ENCODE data around the gene MAN2B1. TPM values are rescaled to one million over a fixed set of nuclear protein-coding genes. Genes with fewer than 3 reads are reported as not detected.
A peak's percentile ranks its signal among the peaks of the same experiment; 100 is the strongest.

The MAN2B1 gene
- total and polyA plus RNA-seq, 2 donors from 2014 or later, result 63.9 to 90.5 TPM

- no peak for FAIRE-seq
Measured at GRCh38 chr19:12638611-12639182, 27.8 kb downstream of the MAN2B1 start.

GRCh38 chr19:12636631-12637030 lies 29.9 kb downstream of the MAN2B1 start:
- DNase-seq, result peak in 1 of 5 donors; percentile 39
- TF ChIP-seq CTCF (IDR thresholded peaks at IDR 0.05; ENCODE audit: borderline replicate concordance, extremely low read depth, insufficient read depth), result no peak
- FAIRE-seq, result no peak
- Histone ChIP-seq H3K4me1 (ENCODE audit: control insufficient read depth in 2 of 3, insufficient read depth in 2 of 3, low read depth in 1 of 3, low read length in 3 of 3) (peaks cover 0 to 6% (median 0%) of the 10 kb centered on the region in 3 donors), H3K9ac (ENCODE audit: low read length in 3 of 3) (no peak overlapping the region), H3K9me3 (ENCODE audit: control insufficient read depth in 2 of 3, insufficient read depth in 1 of 3, low read length in 3 of 3) (no peaks in the 10 kb centered on the region), H3K27ac (ENCODE audit: low read depth in 2 of 2, low read length in 2 of 2) (no peak overlapping the region), H3K4me3 (ENCODE audit: low read length in 3 of 3) (no peak overlapping the region), H3K27me3 (ENCODE audit: control insufficient read depth, insufficient read depth, low read length) (no peaks in the 10 kb centered on the region), H3K36me3 (ENCODE audit: control insufficient read depth in 2 of 3, insufficient read depth in 3 of 3, low read length in 3 of 3) (no peaks in the 10 kb centered on the region)
- intact Hi-C loops (cut with DNase I), result no loop called here

More at GRCh38 chr19:12638611-12639182, 27.8 kb downstream of the MAN2B1 start:
- H3K27me3 ChIP-seq (ENCODE audit: control insufficient read depth, insufficient read depth, low read length), result no peaks in the 10 kb centered on the region
- H3K4me1 ChIP-seq (ENCODE audit: control insufficient read depth in 2 of 3, insufficient read depth in 2 of 3, low read depth in 1 of 3, low read length in 3 of 3), result peaks cover 0 to 6% (median 0%) of the 10 kb centered on the region in 3 donors
- no peaks in the 10 kb centered on the region for H3K9me3 ChIP-seq (ENCODE audit: control insufficient read depth in 2 of 3, insufficient read depth in 1 of 3, low read length in 3 of 3)
- no peaks in the 10 kb centered on the region for H3K36me3 ChIP-seq (ENCODE audit: control insufficient read depth in 2 of 3, insufficient read depth in 3 of 3, low read length in 3 of 3)
- no peak for TF ChIP-seq CTCF (IDR thresholded peaks at IDR 0.05; ENCODE audit: borderline replicate concordance, extremely low read depth, insufficient read depth)
- DNase-seq, result no peak
- intact Hi-C loops (cut with DNase I), result no loop called here
- H3K27ac ChIP-seq (ENCODE audit: low read depth in 2 of 2, low read length in 2 of 2), result no peak overlapping the region
- H3K9ac ChIP-seq (ENCODE audit: low read length in 3 of 3), result no peak overlapping the region
- no peak overlapping the region for H3K4me3 ChIP-seq (ENCODE audit: low read length in 3 of 3)

- no peaks in the 10 kb centered on the region for H3K4me1 ChIP-seq (ENCODE audit: control insufficient read depth in 2 of 3, insufficient read depth in 2 of 3, low read depth in 1 of 3, low read length in 3 of 3)
- H3K27ac ChIP-seq (ENCODE audit: low read depth in 2 of 2, low read length in 2 of 2), result no peak overlapping the region
- H3K9me3 ChIP-seq (ENCODE audit: control insufficient read depth in 2 of 3, insufficient read depth in 1 of 3, low read length in 3 of 3), result peaks cover 2 to 16% (median 9%) of the 10 kb centered on the region in 3 donors
- intact Hi-C loops (cut with DNase I), result no loop called here
- TF ChIP-seq CTCF (IDR thresholded peaks at IDR 0.05; ENCODE audit: borderline replicate concordance, extremely low read depth, insufficient read depth), result no peak
- H3K9ac ChIP-seq (ENCODE audit: low read length in 3 of 3), result no peak overlapping the region
- no peak overlapping the region for H3K4me3 ChIP-seq (ENCODE audit: low read length in 3 of 3)
- DNase-seq (no peak), FAIRE-seq (no peak)
- peaks cover 21 to 44% (median 21%) of the 10 kb centered on the region in 3 donors for H3K36me3 ChIP-seq (ENCODE audit: control insufficient read depth in 2 of 3, insufficient read depth in 3 of 3, low read length in 3 of 3)
- H3K27me3 ChIP-seq (ENCODE audit: control insufficient read depth, insufficient read depth, low read length), result no peaks in the 10 kb centered on the region
Measured at GRCh38 chr19:12629215-12629614, 37.3 kb downstream of the MAN2B1 start.
